Measurements from ENCODE around the gene LCLAT1.

DNA sequence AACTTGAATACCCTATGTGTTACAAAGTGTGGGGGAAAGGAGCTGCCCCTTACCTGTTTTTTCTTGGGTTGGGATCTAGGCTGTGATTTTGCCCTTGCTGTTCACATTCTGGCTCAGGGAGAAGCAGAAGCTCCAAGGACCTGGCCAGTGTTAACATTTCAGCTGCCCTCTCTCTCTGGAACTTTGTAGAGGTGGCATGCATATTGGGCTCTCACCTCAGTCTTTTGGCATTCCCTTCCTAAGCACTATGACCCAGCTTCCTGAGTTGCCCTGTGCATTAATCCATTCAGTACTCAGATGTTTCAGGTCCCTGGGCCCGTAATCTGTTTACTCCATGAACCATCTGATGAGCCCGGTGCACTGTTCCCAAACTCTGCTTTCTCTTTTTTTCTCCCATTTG, 12.1 kb downstream of the LCLAT1 start:
- no peak for TF ChIP-seq GATA2 (IDR thresholded peaks at IDR 0.05; ENCODE audit: low read depth, low read length)
- TF ChIP-seq GATA3 (IDR thresholded peaks at IDR 0.05; ENCODE audit: low read depth, low read length), result no peak

All from SH-SY5Y (cell line).